ENCODE results near the gene RPL13. TPM values are rescaled to one million over a fixed set of nuclear protein-coding genes. Genes with fewer than 3 reads are reported as not detected.
A peak's percentile ranks its signal among the peaks of the same experiment; 100 is the strongest.

The RPL13 gene
- total and polyA plus RNA-seq, 9 of the 15 experiments (the other 6 are each of a cell fraction or from before 2014, with no cell fraction given), result 227 to 6,042 (median 1,633) TPM

GRCh38 chr16:89607937-89608740, 47.7 kb downstream of the RPL13 start:
- in situ Hi-C loops (cut with MboI) (no loop called here), intact Hi-C loops (cut with micrococcal nuclease) (no loop called here)
- Histone ChIP-seq H3K27me3 (ENCODE audit: control insufficient read depth in 2 of 2, insufficient read depth in 2 of 2, low read length in 2 of 2) (no peaks in the 10 kb centered on the region), H4K20me1 (replicated peaks; ENCODE audit: control insufficient read depth, insufficient read depth, low read length) (0 out of 2 replicates have a peak, but pooled peaks cover under 1% of the 10 kb centered on the region), H3K9me1 (ENCODE audit: control insufficient read depth, insufficient read depth, low read length) (no peaks in the 10 kb centered on the region), H3K4me1 (replicated peaks in 1 of 2; ENCODE audit: control insufficient read depth in 2 of 2, insufficient read depth in 2 of 2, low read length in 2 of 2) (peaks cover 19 to 42% of the 10 kb centered on the region in 2 experiments; a peak in 4 of 5 replicates), H3K9me3 (replicated peaks; ENCODE audit: control insufficient read depth, insufficient read depth, low read depth, low read length) (no peaks in the 10 kb centered on the region), H3K27ac (ENCODE audit: extremely low read depth, low read depth, low read length) (no peak overlapping the region), H3K79me2 (ENCODE audit: control insufficient read depth, insufficient read depth, low read length) (no peaks in the 10 kb centered on the region), H3K36me3 (ENCODE audit: control insufficient read depth, insufficient read depth, low read length) (no peaks in the 10 kb centered on the region), H3K9ac (ENCODE audit: insufficient read depth in 1 of 2, low read depth in 2 of 2, low read length in 2 of 2) (peak overlapping the region in 1 of 2 experiments; percentile 14; a peak in 1 of 4 replicates), H3K4me3 (no peak overlapping the region), H3K4me2 (ENCODE audit: insufficient read depth, low read length) (no peak overlapping the region; the same call in 1 of the 2 replicates), H2AFZ (ENCODE audit: low read depth, low read length) (peak overlapping the region; percentile 62; the same call in 1 of the 2 replicates)
- ChIA-PET CTCF (ENCODE audit: low intra/inter-chr PET ratio) (no interaction called here), POLR2A (interaction anchor here (0.9 kb wide), 1 partner anchor 15 kb away, joined by 3 read pairs; no protein-coding TSS in a partner anchor)
- peak; percentile 44 for FAIRE-seq
- WGBS (ENCODE audit: insufficient coverage, low coverage, missing lambda C conversion rate), result 74% methylated on average over 32 of the region's 32 CpGs
- ATAC-seq, result no peak
- BruUV-seq (replicated peaks), result no TSS peak
- TF ChIP-seq ZBTB33 (CRISPR knock-in tag; IDR thresholded peaks at IDR 0.05), result peak; percentile 97
- TF ChIP-seq GTF2B (IDR thresholded peaks at IDR 0.05; ENCODE audit: extremely low read depth, insufficient read length), result no peak
- no peak for DNase-seq (ENCODE audit: extremely low read depth in 1 of 4, low spot score in 3 of 4)
